ENCODE measurements around the gene CD300LB.

The CD300LB gene

DNA sequence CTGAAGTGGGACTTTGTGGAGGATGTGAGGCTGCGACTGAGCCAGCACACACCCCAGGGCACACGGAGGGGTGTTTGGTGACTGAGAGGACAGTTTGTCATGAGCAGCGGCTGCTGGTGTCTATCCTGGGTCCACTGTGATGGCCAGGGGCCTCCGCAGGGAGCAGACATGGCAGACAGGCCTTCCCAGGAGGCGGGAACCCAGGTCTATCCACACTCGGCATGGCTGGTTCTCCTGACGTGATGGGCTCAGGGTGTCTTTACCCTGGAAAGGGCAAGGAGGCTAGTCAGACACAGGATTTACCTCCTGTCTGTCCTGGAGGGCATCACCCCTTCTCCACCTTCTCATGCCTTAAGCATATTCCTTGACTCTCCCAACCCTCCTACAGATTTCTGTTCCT, 15.3 kb upstream of the CD300LB start:
- H3K27ac ChIP-seq: no peak overlapping the region
- no peaks in the 10 kb centered on the region for H3K4me1 ChIP-seq
- H3K36me3 ChIP-seq: no peaks in the 10 kb centered on the region
- intact Hi-C loops (cut with DNase I; ENCODE audit: low total_unique reads): no loop called here
- H3K27me3 ChIP-seq: peaks cover 0 to 17% of the 10 kb centered on the region in 2 donors
- DNase-seq: no peak
- no peaks in the 10 kb centered on the region for H3K9me3 ChIP-seq
- TF ChIP-seq, protein P1, sequence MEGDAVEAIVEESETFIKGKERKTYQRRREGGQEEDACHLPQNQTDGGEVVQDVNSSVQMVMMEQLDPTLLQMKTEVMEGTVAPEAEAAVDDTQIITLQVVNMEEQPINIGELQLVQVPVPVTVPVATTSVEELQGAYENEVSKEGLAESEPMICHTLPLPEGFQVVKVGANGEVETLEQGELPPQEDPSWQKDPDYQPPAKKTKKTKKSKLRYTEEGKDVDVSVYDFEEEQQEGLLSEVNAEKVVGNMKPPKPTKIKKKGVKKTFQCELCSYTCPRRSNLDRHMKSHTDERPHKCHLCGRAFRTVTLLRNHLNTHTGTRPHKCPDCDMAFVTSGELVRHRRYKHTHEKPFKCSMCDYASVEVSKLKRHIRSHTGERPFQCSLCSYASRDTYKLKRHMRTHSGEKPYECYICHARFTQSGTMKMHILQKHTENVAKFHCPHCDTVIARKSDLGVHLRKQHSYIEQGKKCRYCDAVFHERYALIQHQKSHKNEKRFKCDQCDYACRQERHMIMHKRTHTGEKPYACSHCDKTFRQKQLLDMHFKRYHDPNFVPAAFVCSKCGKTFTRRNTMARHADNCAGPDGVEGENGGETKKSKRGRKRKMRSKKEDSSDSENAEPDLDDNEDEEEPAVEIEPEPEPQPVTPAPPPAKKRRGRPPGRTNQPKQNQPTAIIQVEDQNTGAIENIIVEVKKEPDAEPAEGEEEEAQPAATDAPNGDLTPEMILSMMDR (IDR thresholded peaks at IDR 0.05): no peak
- no peak overlapping the region for H3K4me3 ChIP-seq

DNA sequence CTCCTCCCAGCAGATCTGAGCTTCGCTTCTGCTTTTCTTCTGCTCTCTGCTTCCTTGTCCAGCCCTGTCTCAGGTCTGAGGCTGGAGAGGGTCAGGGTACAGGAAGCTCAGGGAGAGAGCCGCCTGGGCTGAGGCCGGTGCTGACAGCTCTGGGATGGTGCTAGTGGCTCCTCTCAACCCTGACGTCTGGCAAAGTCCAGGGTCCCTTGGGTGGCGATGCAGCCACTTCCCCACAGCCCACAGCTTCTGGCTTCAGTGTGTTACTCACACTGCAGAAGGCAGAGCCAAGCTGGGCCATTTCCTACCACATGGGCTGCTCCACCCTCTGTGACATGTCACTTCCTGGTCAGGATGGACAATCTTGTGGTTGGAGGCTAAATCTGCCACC, 14.6 kb upstream of the CD300LB start, which contains the start of gene CD300C:
TSS of gene CD300C (minus strand) at position 273 of the 388 bp plus-strand sequence. CDS start 333 bp downstream, outside the sequence.
- peak in 1 of 2 donors; percentile 40 for DNase-seq
- no peak within 1 kb of the TSS for H3K27ac ChIP-seq
- no peaks in the 10 kb centered on the region for H3K4me1 ChIP-seq
- peak within 1 kb of the TSS in 1 of 2 donors; percentile 22 for H3K4me3 ChIP-seq
- H3K36me3 ChIP-seq: no peaks in the 10 kb centered on the region
- TF ChIP-seq, protein P1 (IDR thresholded peaks at IDR 0.05): no peak
- intact Hi-C loops (cut with DNase I; ENCODE audit: low total_unique reads): no loop called here
- H3K27me3 ChIP-seq: peaks cover 0 to 12% of the 10 kb centered on the region in 2 donors
- no peaks in the 10 kb centered on the region for H3K9me3 ChIP-seq

DNA sequence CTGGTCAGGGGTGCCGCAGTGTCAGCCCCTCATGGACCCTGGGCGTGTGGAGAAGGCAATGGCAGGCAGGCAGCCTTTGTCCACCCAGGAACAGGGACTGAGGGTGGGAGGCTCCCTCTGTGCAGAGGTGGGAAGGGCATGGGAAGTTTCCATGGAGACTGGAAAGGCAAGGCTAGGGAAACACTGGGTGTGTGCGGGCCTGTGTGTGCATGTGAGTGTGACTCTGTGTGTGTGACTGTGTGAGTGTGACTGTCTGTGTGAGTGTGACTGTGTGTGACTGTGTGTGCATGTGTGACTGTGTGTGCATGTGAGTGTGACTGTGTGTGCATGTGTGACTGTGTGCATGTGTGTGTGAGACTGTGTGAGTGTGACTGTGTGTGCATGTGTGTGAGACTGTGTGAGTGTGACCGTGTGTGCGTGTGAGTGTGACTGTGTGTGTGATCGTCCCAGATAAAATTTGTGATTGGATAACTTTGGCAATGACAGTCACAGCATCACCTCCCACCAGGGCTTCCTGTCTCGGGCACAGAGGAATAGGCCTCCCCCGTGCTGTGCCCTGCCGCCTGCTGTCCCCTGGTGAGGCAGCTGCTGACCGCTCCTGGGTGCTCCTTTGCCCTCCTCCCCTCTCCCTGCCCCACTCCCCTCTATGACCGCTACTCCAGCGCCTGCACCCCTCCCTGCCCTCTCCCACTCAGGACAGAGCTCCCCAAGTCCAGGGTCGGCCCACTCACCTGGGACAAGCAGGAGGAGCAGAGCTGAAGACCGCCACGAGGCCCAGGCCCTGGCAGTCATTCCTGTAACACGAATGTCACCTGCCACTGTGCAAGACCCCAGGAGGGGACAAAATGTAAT, 13.9 kb upstream of the CD300LB start:
- Histone ChIP-seq H3K9me3 (no peaks in the 10 kb centered on the region), H3K36me3 (no peaks in the 10 kb centered on the region), H3K27me3 (peaks cover 0 to 7% of the 10 kb centered on the region in 2 donors), H3K4me1 (no peaks in the 10 kb centered on the region), H3K27ac (no peak overlapping the region), H3K4me3 (peak overlapping the region in 1 of 2 donors; percentile 22)
- DNase-seq: no peak
- intact Hi-C loops (cut with DNase I; ENCODE audit: low total_unique reads): no loop called here
- TF ChIP-seq, protein P1 (IDR thresholded peaks at IDR 0.05): no peak

DNA sequence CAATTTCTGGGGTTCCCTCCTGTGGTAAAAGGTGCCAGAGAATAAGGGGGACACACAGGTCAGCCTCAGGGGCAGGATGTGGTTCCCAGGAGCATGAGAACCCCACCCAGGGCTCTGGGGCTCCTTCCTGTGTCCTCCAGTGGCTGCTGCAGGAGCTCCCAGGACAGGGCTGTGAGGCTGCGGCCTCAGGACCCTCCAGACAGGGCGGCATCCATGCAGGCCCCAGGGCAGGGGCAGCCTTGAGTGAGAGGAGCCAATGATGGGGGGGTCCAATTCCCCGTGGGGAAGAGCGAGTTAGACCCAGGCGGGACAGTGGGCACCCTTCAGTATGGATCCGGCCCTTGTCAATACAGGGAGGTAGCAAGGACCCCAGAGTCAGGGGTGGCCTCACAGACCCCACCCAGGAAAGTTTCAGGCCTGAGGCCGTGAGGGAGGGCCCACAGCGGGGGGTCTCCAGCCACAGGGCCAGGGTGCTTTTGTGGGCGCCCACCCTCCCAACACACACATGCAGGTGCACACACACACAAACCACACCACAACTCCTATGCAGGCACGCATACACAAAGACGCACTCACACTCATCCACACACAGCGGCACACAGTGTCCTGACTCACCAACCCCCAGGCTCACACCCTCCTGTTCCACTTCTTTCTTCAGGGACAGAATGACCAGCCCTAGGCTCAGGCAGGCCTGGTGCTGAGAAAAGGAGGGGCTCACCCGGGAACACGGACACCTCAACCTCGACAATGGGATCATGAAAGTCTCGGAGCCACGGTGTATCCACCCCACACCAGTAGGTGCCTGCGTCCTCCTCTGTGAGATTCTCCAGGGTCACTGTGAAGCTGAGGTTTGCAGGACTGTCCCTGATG, 12.9 kb upstream of the CD300LB start:
- Histone ChIP-seq H3K9me3 (no peaks in the 10 kb centered on the region), H3K4me3 (no peak overlapping the region), H3K4me1 (no peaks in the 10 kb centered on the region), H3K27me3 (peaks cover 0 to 9% of the 10 kb centered on the region in 2 donors), H3K36me3 (no peaks in the 10 kb centered on the region), H3K27ac (no peak overlapping the region)
- TF ChIP-seq, protein P1 (IDR thresholded peaks at IDR 0.05): no peak
- DNase-seq: no peak
- intact Hi-C loops (cut with DNase I; ENCODE audit: low total_unique reads): no loop called here

DNA sequence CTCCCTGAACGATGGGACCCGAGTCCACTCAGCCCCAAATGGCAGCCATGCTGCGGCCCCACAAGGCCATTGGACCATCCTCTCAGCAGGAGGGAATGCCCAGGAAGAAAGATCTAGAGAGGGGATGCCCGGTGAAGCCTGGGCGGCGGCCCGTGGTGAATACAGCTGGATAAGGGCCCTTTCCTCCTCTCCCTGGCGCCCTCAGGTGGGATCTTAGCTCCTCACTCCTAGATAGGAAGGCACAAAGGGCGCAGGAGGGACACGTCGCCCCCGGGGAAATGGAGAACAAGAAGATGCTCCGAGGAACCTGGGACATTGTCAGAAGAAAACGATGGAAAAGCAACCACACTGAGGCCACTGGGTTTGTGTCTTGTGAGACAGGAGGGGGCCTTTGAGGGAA, 12.1 kb upstream of the CD300LB start:
- intact Hi-C loops (cut with DNase I; ENCODE audit: low total_unique reads): no loop called here
- Histone ChIP-seq H3K4me1 (no peaks in the 10 kb centered on the region), H3K9me3 (no peaks in the 10 kb centered on the region), H3K4me3 (no peak overlapping the region), H3K36me3 (no peaks in the 10 kb centered on the region), H3K27me3 (peaks cover 0 to 9% of the 10 kb centered on the region in 2 donors), H3K27ac (no peak overlapping the region)
- TF ChIP-seq, protein P1 (IDR thresholded peaks at IDR 0.05): no peak
- no peak for DNase-seq

Data from tibial artery (tissue), 4 donors.